Measurements from ENCODE around the gene NMRK1. TPM values are rescaled to one million over a fixed set of nuclear protein-coding genes. Genes with fewer than 3 reads are reported as not detected.

The NMRK1 gene
- total RNA-seq, 1 donor from 2014 or later = 38.5 TPM

GRCh38 chr9:75130621-75131230, 42.8 kb upstream of the NMRK1 start:
- intact Hi-C loops (cut with DNase I) = no loop called here
- peaks cover 64% of the 10 kb centered on the region for H3K36me3 ChIP-seq
- no peaks in the 10 kb centered on the region for H3K9me3 ChIP-seq
- H3K27ac ChIP-seq = no peak overlapping the region
- H3K27me3 ChIP-seq (ENCODE audit: low read depth) = no peaks in the 10 kb centered on the region
- ATAC-seq (no peak), DNase-seq (no peak)
- TF ChIP-seq CTCF (IDR thresholded peaks at IDR 0.05) = no peak
- H3K4me3 ChIP-seq = no peak overlapping the region
- H3K4me1 ChIP-seq = no peaks in the 10 kb centered on the region

- H3K36me3 ChIP-seq = peaks cover 58% of the 10 kb centered on the region
Observed at GRCh38 chr9:75130172-75130571, 42.2 kb upstream of the NMRK1 start.

GRCh38 chr9:75128535-75128934, 40.6 kb upstream of the NMRK1 start:
- Histone ChIP-seq H3K27me3 (ENCODE audit: low read depth) (no peaks in the 10 kb centered on the region), H3K9me3 (no peaks in the 10 kb centered on the region), H3K36me3 (peaks cover 43% of the 10 kb centered on the region), H3K4me1 (no peaks in the 10 kb centered on the region), H3K27ac (no peak overlapping the region), H3K4me3 (no peak overlapping the region)
- DNase-seq = no peak
- intact Hi-C loops (cut with DNase I) = no loop called here
- TF ChIP-seq CTCF (IDR thresholded peaks at IDR 0.05) = no peak
- ATAC-seq = no peak

More at GRCh38 chr9:75130172-75130571, 42.2 kb upstream of the NMRK1 start:
- H3K9me3 ChIP-seq = no peaks in the 10 kb centered on the region
- no peak overlapping the region for H3K27ac ChIP-seq
- no peak for TF ChIP-seq CTCF (IDR thresholded peaks at IDR 0.05)
- intact Hi-C loops (cut with DNase I) = no loop called here
- no peaks in the 10 kb centered on the region for H3K4me1 ChIP-seq
- ATAC-seq (no peak), DNase-seq (no peak)
- H3K27me3 ChIP-seq (ENCODE audit: low read depth) = no peaks in the 10 kb centered on the region
- no peak overlapping the region for H3K4me3 ChIP-seq

- Histone ChIP-seq H3K4me1 (no peaks in the 10 kb centered on the region), H3K36me3 (peaks cover 19% of the 10 kb centered on the region), H3K27ac (no peak overlapping the region), H3K4me3 (no peak overlapping the region), H3K9me3 (no peaks in the 10 kb centered on the region), H3K27me3 (ENCODE audit: low read depth) (no peaks in the 10 kb centered on the region)
- intact Hi-C loops (cut with DNase I) = no loop called here
- no peak for TF ChIP-seq CTCF (IDR thresholded peaks at IDR 0.05)
- ATAC-seq (no peak), DNase-seq (no peak)
Observed at GRCh38 chr9:75123696-75124095, 35.7 kb upstream of the NMRK1 start.

- H3K4me3 ChIP-seq = no peak overlapping the region
- H3K27ac ChIP-seq = no peak overlapping the region
- TF ChIP-seq CTCF (IDR thresholded peaks at IDR 0.05) = no peak
- no peaks in the 10 kb centered on the region for H3K9me3 ChIP-seq
- ATAC-seq (no peak), DNase-seq (no peak)
- no peaks in the 10 kb centered on the region for H3K27me3 ChIP-seq (ENCODE audit: low read depth)
- no peaks in the 10 kb centered on the region for H3K4me1 ChIP-seq
- H3K36me3 ChIP-seq = peaks cover 31% of the 10 kb centered on the region
- intact Hi-C loops (cut with DNase I) = no loop called here
Observed at GRCh38 chr9:75121914-75122558, 34.1 kb upstream of the NMRK1 start.
